ENCODE measurements around the gene GABRG3. TPM values are rescaled to one million over a fixed set of nuclear protein-coding genes. Genes with fewer than 3 reads are reported as not detected.

The GABRG3 gene
- total and polyA plus RNA-seq, 3 experiments from 2014 or later, result not detected

DNA sequence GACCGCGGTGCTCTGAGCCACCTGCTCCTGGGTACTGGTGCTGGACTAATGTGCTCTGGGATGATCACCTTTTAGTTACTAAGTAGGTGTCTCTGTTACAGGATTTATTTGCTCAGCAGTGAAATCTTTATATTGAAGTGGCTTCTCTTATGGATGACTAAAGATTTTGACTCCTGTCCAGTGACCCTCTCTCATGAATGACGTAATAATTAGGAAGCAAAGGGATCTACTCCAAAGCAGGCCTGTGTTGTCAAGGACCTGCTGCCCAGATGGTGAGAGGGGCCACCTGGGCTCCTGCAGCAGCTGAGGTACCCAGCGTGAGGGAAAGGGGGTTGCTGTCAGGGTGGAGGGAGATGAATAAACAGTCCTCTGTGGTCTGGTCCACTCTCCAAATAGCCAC lies 263.6 kb downstream of the GABRG3 start:
- ChIA-PET CTCF (no interaction called here), POLR2A (no interaction called here)
- DNase-seq, result no peak
- Histone ChIP-seq H3K4me1 (ENCODE audit: insufficient read depth, low read length) (no peaks in the 10 kb centered on the region), H3K27me3 (ENCODE audit: insufficient read depth, low read length, poor library complexity, severe bottlenecking) (no peaks in the 10 kb centered on the region), H3K27ac (ENCODE audit: low read depth, low read length) (no peak overlapping the region), H3K9me3 (ENCODE audit: low read length) (no peaks in the 10 kb centered on the region), H3K36me3 (ENCODE audit: insufficient read depth, low read length) (no peaks in the 10 kb centered on the region), H3K4me3 (ENCODE audit: low read length) (no peak overlapping the region)
- Mint-ChIP-seq H3K27me3 (no peaks in the 10 kb centered on the region), H3K4me1 (no peaks in the 10 kb centered on the region), H3K4me3 (no peak overlapping the region), H3K36me3 (no peaks in the 10 kb centered on the region), H3K9me3 (peaks cover 0 to 10% (median 6%) of the 10 kb centered on the region in 5 donors), H3K27ac (no peak overlapping the region)

- H3K27ac Mint-ChIP-seq, result no peak overlapping the region
- no peak overlapping the region for H3K4me3 Mint-ChIP-seq
- Histone ChIP-seq H3K4me3 (ENCODE audit: low read length) (no peak overlapping the region), H3K9me3 (ENCODE audit: low read length) (no peaks in the 10 kb centered on the region), H3K4me1 (ENCODE audit: insufficient read depth, low read length) (no peaks in the 10 kb centered on the region), H3K27ac (ENCODE audit: low read depth, low read length) (no peak overlapping the region), H3K36me3 (ENCODE audit: insufficient read depth, low read length) (no peaks in the 10 kb centered on the region), H3K27me3 (ENCODE audit: insufficient read depth, low read length, poor library complexity, severe bottlenecking) (no peaks in the 10 kb centered on the region)
- H3K36me3 Mint-ChIP-seq, result no peaks in the 10 kb centered on the region
- H3K27me3 Mint-ChIP-seq, result no peaks in the 10 kb centered on the region
- no peak for DNase-seq
- ChIA-PET POLR2A (no interaction called here), CTCF (no interaction called here)
- H3K9me3 Mint-ChIP-seq, result peaks cover 1 to 16% (median 6%) of the 10 kb centered on the region in 5 donors
- no peaks in the 10 kb centered on the region for H3K4me1 Mint-ChIP-seq
Measured at GRCh38 chr15:27235161-27235560, 264.2 kb downstream of the GABRG3 start.

- Histone ChIP-seq H3K27ac (ENCODE audit: low read depth, low read length) (no peak overlapping the region), H3K4me1 (ENCODE audit: insufficient read depth, low read length) (no peaks in the 10 kb centered on the region), H3K4me3 (ENCODE audit: low read length) (no peak overlapping the region), H3K9me3 (ENCODE audit: low read length) (no peaks in the 10 kb centered on the region), H3K27me3 (ENCODE audit: insufficient read depth, low read length, poor library complexity, severe bottlenecking) (no peaks in the 10 kb centered on the region), H3K36me3 (ENCODE audit: insufficient read depth, low read length) (no peaks in the 10 kb centered on the region)
- H3K9me3 Mint-ChIP-seq, result peaks cover 1 to 16% (median 6%) of the 10 kb centered on the region in 5 donors
- ChIA-PET POLR2A (no interaction called here), CTCF (no interaction called here)
- H3K27me3 Mint-ChIP-seq, result no peaks in the 10 kb centered on the region
- H3K27ac Mint-ChIP-seq, result no peak overlapping the region
- DNase-seq, result no peak
- no peaks in the 10 kb centered on the region for H3K4me1 Mint-ChIP-seq
- no peaks in the 10 kb centered on the region for H3K36me3 Mint-ChIP-seq
- no peak overlapping the region for H3K4me3 Mint-ChIP-seq
Measured at GRCh38 chr15:27235681-27236080, 264.7 kb downstream of the GABRG3 start.

GRCh38 chr15:27237319-27237939 lies 266.4 kb downstream of the GABRG3 start:
- no peak overlapping the region for H3K4me3 ChIP-seq (ENCODE audit: low read length)
- ChIA-PET POLR2A (no interaction called here), CTCF (no interaction called here)
- Mint-ChIP-seq H3K36me3 (no peaks in the 10 kb centered on the region), H3K4me3 (no peak overlapping the region), H3K4me1 (no peaks in the 10 kb centered on the region), H3K27me3 (no peaks in the 10 kb centered on the region), H3K9me3 (peaks cover 1 to 13% (median 4%) of the 10 kb centered on the region in 5 donors), H3K27ac (no peak overlapping the region)
- no peaks in the 10 kb centered on the region for H3K27me3 ChIP-seq (ENCODE audit: insufficient read depth, low read length, poor library complexity, severe bottlenecking)
- H3K36me3 ChIP-seq (ENCODE audit: insufficient read depth, low read length), result no peaks in the 10 kb centered on the region
- DNase-seq, result no peak
- no peaks in the 10 kb centered on the region for H3K9me3 ChIP-seq (ENCODE audit: low read length)
- H3K4me1 ChIP-seq (ENCODE audit: insufficient read depth, low read length), result no peaks in the 10 kb centered on the region
- H3K27ac ChIP-seq (ENCODE audit: low read depth, low read length), result no peak overlapping the region

DNA sequence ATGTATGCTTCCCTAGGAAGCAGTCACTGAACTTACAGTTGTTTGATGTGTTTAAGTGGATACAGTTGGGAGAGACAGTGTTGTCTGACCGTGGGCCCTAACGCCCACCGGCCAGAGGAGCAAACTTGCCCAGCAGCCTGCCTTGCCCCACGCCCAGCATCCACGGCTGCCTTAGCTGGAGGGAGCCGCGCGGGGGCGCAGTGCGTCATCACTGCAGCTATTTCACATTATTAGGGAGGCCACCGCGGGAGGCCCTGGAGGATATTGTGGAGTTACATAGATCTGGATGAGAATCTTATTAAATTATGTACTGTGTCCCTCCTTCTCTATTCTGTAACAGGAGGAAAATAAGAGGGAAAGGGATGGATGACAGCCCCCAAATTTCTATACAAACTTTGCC lies 267.2 kb downstream of the GABRG3 start:
- no peak overlapping the region for H3K27ac ChIP-seq (ENCODE audit: low read depth, low read length)
- no peaks in the 10 kb centered on the region for H3K36me3 ChIP-seq (ENCODE audit: insufficient read depth, low read length)
- no peaks in the 10 kb centered on the region for H3K36me3 Mint-ChIP-seq
- H3K27ac Mint-ChIP-seq, result no peak overlapping the region
- no peak overlapping the region for H3K4me3 Mint-ChIP-seq
- no peaks in the 10 kb centered on the region for H3K9me3 ChIP-seq (ENCODE audit: low read length)
- H3K27me3 Mint-ChIP-seq, result no peaks in the 10 kb centered on the region
- peaks cover 1 to 13% (median 7%) of the 10 kb centered on the region in 5 donors for H3K9me3 Mint-ChIP-seq
- no peaks in the 10 kb centered on the region for H3K4me1 ChIP-seq (ENCODE audit: insufficient read depth, low read length)
- no peak for DNase-seq
- H3K4me1 Mint-ChIP-seq, result no peaks in the 10 kb centered on the region
- CTCF ChIA-PET, result no interaction called here
- POLR2A ChIA-PET, result no interaction called here
- H3K4me3 ChIP-seq (ENCODE audit: low read length), result no peak overlapping the region
- H3K27me3 ChIP-seq (ENCODE audit: insufficient read depth, low read length, poor library complexity, severe bottlenecking), result no peaks in the 10 kb centered on the region

GRCh38 chr15:27238707-27239423 lies 267.9 kb downstream of the GABRG3 start:
- CTCF ChIA-PET, result no interaction called here
- DNase-seq, result no peak

GRCh38 chr15:27241943-27242342 lies 271.0 kb downstream of the GABRG3 start:
- Histone ChIP-seq H3K27ac (ENCODE audit: low read depth, low read length) (no peak overlapping the region), H3K27me3 (ENCODE audit: insufficient read depth, low read length, poor library complexity, severe bottlenecking) (no peaks in the 10 kb centered on the region), H3K4me1 (ENCODE audit: insufficient read depth, low read length) (no peaks in the 10 kb centered on the region), H3K36me3 (ENCODE audit: insufficient read depth, low read length) (no peaks in the 10 kb centered on the region), H3K4me3 (ENCODE audit: low read length) (no peak overlapping the region), H3K9me3 (ENCODE audit: low read length) (no peaks in the 10 kb centered on the region)
- ChIA-PET POLR2A (no interaction called here), CTCF (no interaction called here)
- H3K27ac Mint-ChIP-seq, result no peak overlapping the region
- H3K9me3 Mint-ChIP-seq, result peaks cover 0 to 10% (median 5%) of the 10 kb centered on the region in 5 donors
- H3K36me3 Mint-ChIP-seq, result no peaks in the 10 kb centered on the region
- H3K4me1 Mint-ChIP-seq, result no peaks in the 10 kb centered on the region
- no peak for DNase-seq
- no peak overlapping the region for H3K4me3 Mint-ChIP-seq
- H3K27me3 Mint-ChIP-seq, result no peaks in the 10 kb centered on the region

More at GRCh38 chr15:27238707-27239423, 267.9 kb downstream of the GABRG3 start:
- H3K4me1 Mint-ChIP-seq, result no peaks in the 10 kb centered on the region
- Histone ChIP-seq H3K4me1 (ENCODE audit: insufficient read depth, low read length) (no peaks in the 10 kb centered on the region), H3K9me3 (ENCODE audit: low read length) (no peaks in the 10 kb centered on the region), H3K27ac (ENCODE audit: low read depth, low read length) (no peak overlapping the region), H3K27me3 (ENCODE audit: insufficient read depth, low read length, poor library complexity, severe bottlenecking) (no peaks in the 10 kb centered on the region), H3K4me3 (ENCODE audit: low read length) (no peak overlapping the region), H3K36me3 (ENCODE audit: insufficient read depth, low read length) (no peaks in the 10 kb centered on the region)
- POLR2A ChIA-PET, result no interaction called here
- no peak overlapping the region for H3K27ac Mint-ChIP-seq
- H3K9me3 Mint-ChIP-seq, result peaks cover 1 to 13% (median 8%) of the 10 kb centered on the region in 5 donors
- H3K36me3 Mint-ChIP-seq, result no peaks in the 10 kb centered on the region
- no peak overlapping the region for H3K4me3 Mint-ChIP-seq
- H3K27me3 Mint-ChIP-seq, result no peaks in the 10 kb centered on the region

DNA sequence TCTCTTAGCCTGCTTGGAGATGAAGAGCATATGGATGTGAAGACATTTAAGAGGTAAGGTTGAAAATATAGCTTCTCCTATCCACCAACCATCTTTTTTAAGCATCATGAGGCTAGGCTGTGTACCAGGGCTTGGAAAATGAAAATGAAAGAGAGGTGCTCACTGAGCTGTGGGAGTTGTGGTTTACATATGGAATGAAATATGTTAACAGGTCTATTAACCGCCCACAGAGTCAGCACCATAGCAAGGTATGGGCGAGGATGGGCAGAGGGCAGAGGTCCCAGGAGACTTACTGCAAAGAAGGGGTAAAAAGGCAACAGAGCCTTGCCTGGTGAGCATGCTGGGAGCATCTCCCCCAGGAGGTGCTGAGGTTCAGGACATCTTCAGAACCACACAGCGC lies 273.1 kb downstream of the GABRG3 start:
- H3K9me3 ChIP-seq (ENCODE audit: low read length), result no peaks in the 10 kb centered on the region
- H3K27me3 ChIP-seq (ENCODE audit: insufficient read depth, low read length, poor library complexity, severe bottlenecking), result no peaks in the 10 kb centered on the region
- ChIA-PET POLR2A (no interaction called here), CTCF (no interaction called here)
- Mint-ChIP-seq H3K36me3 (no peaks in the 10 kb centered on the region), H3K9me3 (peaks cover 0 to 14% (median 6%) of the 10 kb centered on the region in 5 donors), H3K27ac (no peak overlapping the region), H3K4me3 (no peak overlapping the region), H3K4me1 (no peaks in the 10 kb centered on the region), H3K27me3 (no peaks in the 10 kb centered on the region)
- H3K27ac ChIP-seq (ENCODE audit: low read depth, low read length), result no peak overlapping the region
- H3K36me3 ChIP-seq (ENCODE audit: insufficient read depth, low read length), result no peaks in the 10 kb centered on the region
- no peak overlapping the region for H3K4me3 ChIP-seq (ENCODE audit: low read length)
- no peaks in the 10 kb centered on the region for H3K4me1 ChIP-seq (ENCODE audit: insufficient read depth, low read length)
- DNase-seq, result no peak

Measured in CD8-positive, alpha-beta memory T cell (primary cell).